Karpas-422 (cell line): ENCODE data around the gene DNAAF9. TPM values are rescaled to one million over a fixed set of nuclear protein-coding genes. Genes with fewer than 3 reads are reported as not detected.
"Not testable (repeated sequence)": the region's sequence is repeated elsewhere in the genome, so short reads cannot be mapped to it uniquely, and the experiment has no call there.

Experiments
- DNase-seq: peaks from one replicate; pipeline ENCODE4 v3.0.0-alpha.2; 2015
- H2AFZ ChIP-seq: fragments of 200-600 bp; sonication (generic); 2 replicates; pipeline ENCODE4 v1.6.1; 2014; ENCODE audit warnings: antibody characterized with exemption, low read length, mixed read lengths
- H3K27ac ChIP-seq: fragments of 200-600 bp; sonication (generic); 2 replicates; pipeline ENCODE4 v1.5.1; 2014; ENCODE audit warnings: mild to moderate bottlenecking, low read length, moderate library complexity
- H3K27me3 ChIP-seq: fragments of 200-600 bp; sonication (generic); 2 replicates; pipeline ENCODE4 v1.6.1; 2014; ENCODE audit warnings: low read length, mixed read lengths
- H3K36me3 ChIP-seq: fragments of 200-600 bp; sonication (generic); 2 replicates; pipeline ENCODE4 v1.6.1; 2014; ENCODE audit warnings: low read length, mixed read lengths; ENCODE audit not compliant: insufficient read depth
- H3K4me1 ChIP-seq: fragments of 200-600 bp; sonication (generic); 2 replicates; pipeline ENCODE4 v1.6.1; 2014; ENCODE audit warnings: mild to moderate bottlenecking, low read length, mixed read lengths
- H3K4me2 ChIP-seq: fragments of 200-600 bp; sonication (generic); 2 replicates; pipeline ENCODE4 v1.6.1; 2014; ENCODE audit warnings: low read length, low read depth, mild to moderate bottlenecking; ENCODE audit not compliant: poor library complexity, severe bottlenecking
- H3K4me3 ChIP-seq: fragments of 200-600 bp; sonication (generic); 2 replicates; pipeline ENCODE4 v1.5.1; 2014; ENCODE audit warnings: mild to moderate bottlenecking, antibody characterized with exemption, low read length, mixed read lengths
- H3K79me2 ChIP-seq: fragments of 200-600 bp; sonication (generic); 2 replicates; pipeline ENCODE4 v1.6.1; 2014; ENCODE audit warnings: mild to moderate bottlenecking, low read length, mixed read lengths
- H3K9ac ChIP-seq: fragments of 200-600 bp; sonication (generic); 2 replicates; pipeline ENCODE4 v1.6.0; 2014; ENCODE audit warnings: low read length
- H3K9me2 ChIP-seq: fragments of 200-600 bp; sonication (generic), shearing (Covaris generic); replicated peaks from 2 replicates; pipeline ENCODE4 v1.6.0; 2014; ENCODE audit warnings: mild to moderate bottlenecking, low read length, moderate library complexity; ENCODE audit not compliant: insufficient read depth
- H3K9me3 ChIP-seq: fragments of 300-700, 200-600 bp; sonication (generic); 2 replicates; pipeline ENCODE4 v1.6.1; 2014; ENCODE audit warnings: low read length, mixed read lengths
- H4K20me1 ChIP-seq: fragments of 200-600 bp; sonication (generic); 2 replicates; pipeline ENCODE4 v1.6.1; 2014; ENCODE audit warnings: mild to moderate bottlenecking, antibody characterized with exemption, low read length, low read depth; ENCODE audit not compliant: insufficient read depth
- total RNA-seq: library from RNA; depleted of rRNA; stranded (reverse); fragments of >200 nt; shearing (Covaris generic); gene quantifications from 2 replicates; pipeline ENCODE4 v1.2.3, GENCODE V29; 2014; ENCODE audit warnings: low replicate concordance

The DNAAF9 gene
- total RNA-seq, 1 experiment from 2014 or later, result not detected

DNA sequence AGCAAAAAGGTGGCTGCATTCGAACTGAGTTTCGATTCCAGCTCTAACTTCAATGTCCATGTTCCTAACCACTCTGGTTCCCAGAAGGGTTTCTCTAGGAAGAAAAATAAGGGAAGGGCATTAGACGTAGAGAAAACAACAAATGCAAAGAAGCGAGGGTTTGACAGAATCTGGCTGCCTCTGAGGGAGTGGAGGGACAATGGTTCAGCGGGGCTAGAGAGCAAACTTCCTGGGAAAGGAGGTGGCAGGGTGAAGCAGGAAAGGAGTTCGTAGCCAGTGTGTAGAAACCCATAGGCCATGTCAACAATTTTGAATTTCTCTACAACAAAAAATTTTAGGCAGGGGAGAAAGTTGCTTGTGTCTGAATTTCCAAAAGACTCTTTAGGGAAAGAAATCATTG, 14.5 kb upstream of the DNAAF9 start:
- Histone ChIP-seq H3K36me3 (no peaks in the 10 kb centered on the region), H2AFZ (no peak overlapping the region), H3K9me3 (no peaks in the 10 kb centered on the region), H3K9me2 (no peaks in the 10 kb centered on the region), H3K4me1 (no peaks in the 10 kb centered on the region), H3K27ac (no peak overlapping the region), H3K79me2 (no peaks in the 10 kb centered on the region), H3K9ac (no peak overlapping the region), H3K4me2 (no peak overlapping the region), H4K20me1 (no peaks in the 10 kb centered on the region), H3K27me3 (no peaks in the 10 kb centered on the region), H3K4me3 (no peak overlapping the region)
- DNase-seq, result no peak

DNA sequence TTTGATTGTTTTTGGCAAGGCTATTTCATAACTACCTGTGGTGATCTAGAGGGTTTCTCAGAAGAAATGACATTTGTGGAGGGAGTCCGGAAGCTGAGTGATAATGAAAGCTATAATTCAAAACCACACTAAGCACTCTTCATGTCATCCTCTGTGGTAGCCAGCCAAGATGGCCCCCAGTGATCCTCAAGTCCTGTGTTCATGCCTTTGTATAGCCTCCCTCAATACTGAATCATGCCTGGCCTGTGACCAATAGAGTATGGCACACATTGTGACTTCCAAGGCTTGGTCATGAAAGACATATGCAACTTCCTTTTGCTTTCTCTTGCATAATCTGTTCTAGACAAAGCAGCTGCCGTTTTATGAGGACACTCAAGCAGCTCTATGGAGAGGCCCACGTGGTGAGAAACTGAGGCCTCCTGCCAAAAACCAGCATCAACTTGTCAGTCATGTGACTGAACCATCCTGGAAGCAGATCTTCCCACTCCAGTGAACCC, 12.8 kb upstream of the DNAAF9 start:
- no peak overlapping the region for H3K27ac ChIP-seq

GRCh38 chr20:3418161-3418560, 10.7 kb upstream of the DNAAF9 start:
- DNase-seq, H3K27ac ChIP-seq, H3K4me3 ChIP-seq, H3K27me3 ChIP-seq, H3K9ac ChIP-seq, H3K4me1 ChIP-seq, H3K9me2 ChIP-seq, H3K79me2 ChIP-seq, H4K20me1 ChIP-seq, H3K9me3 ChIP-seq, H3K4me2 ChIP-seq, H3K36me3 ChIP-seq, H2AFZ ChIP-seq: not testable (repeated sequence)

More for the DNA sequence above, 12.8 kb upstream of the DNAAF9 start:
- Histone ChIP-seq H3K36me3 (no peaks in the 10 kb centered on the region), H3K4me2 (no peak overlapping the region), H2AFZ (peak overlapping the region; percentile 31; the same call in 1 of the 2 replicates), H3K9me2 (no peaks in the 10 kb centered on the region), H4K20me1 (no peaks in the 10 kb centered on the region), H3K79me2 (no peaks in the 10 kb centered on the region), H3K4me3 (no peak overlapping the region), H3K4me1 (no peaks in the 10 kb centered on the region), H3K9ac (no peak overlapping the region), H3K9me3 (no peaks in the 10 kb centered on the region), H3K27me3 (no peaks in the 10 kb centered on the region)
- DNase-seq, result no peak

- Histone ChIP-seq H3K9me3 (no peaks in the 10 kb centered on the region; the same call in 1 of the 2 replicates), H3K4me1 (no peaks in the 10 kb centered on the region), H2AFZ (no peak overlapping the region), H3K27ac (no peak overlapping the region), H4K20me1 (no peaks in the 10 kb centered on the region), H3K36me3 (no peaks in the 10 kb centered on the region), H3K9me2 (no peaks in the 10 kb centered on the region), H3K79me2 (no peaks in the 10 kb centered on the region), H3K9ac (no peak overlapping the region), H3K4me2 (no peak overlapping the region), H3K4me3 (no peak overlapping the region), H3K27me3 (no peaks in the 10 kb centered on the region; the same call in 1 of the 2 replicates)
- DNase-seq, result no peak
Observed at GRCh38 chr20:3414122-3414521, 6.7 kb upstream of the DNAAF9 start.

- H2AFZ ChIP-seq, result no peak overlapping the region
- H3K79me2 ChIP-seq, result no peaks in the 10 kb centered on the region
- no peaks in the 10 kb centered on the region; the same call in 1 of the 2 replicates for H3K9me3 ChIP-seq
- no peaks in the 10 kb centered on the region for H3K36me3 ChIP-seq
- H3K9ac ChIP-seq, result no peak overlapping the region
- H3K9me2 ChIP-seq, result no peaks in the 10 kb centered on the region
- no peak overlapping the region for H3K4me3 ChIP-seq
- H3K4me2 ChIP-seq, result no peak overlapping the region
- no peaks in the 10 kb centered on the region; the same call in 1 of the 2 replicates for H3K27me3 ChIP-seq
- H4K20me1 ChIP-seq, result no peaks in the 10 kb centered on the region
- no peak for DNase-seq
- H3K4me1 ChIP-seq, result no peaks in the 10 kb centered on the region
- H3K27ac ChIP-seq, result no peak overlapping the region
Observed at GRCh38 chr20:3413393-3413889, 6.0 kb upstream of the DNAAF9 start.

DNA sequence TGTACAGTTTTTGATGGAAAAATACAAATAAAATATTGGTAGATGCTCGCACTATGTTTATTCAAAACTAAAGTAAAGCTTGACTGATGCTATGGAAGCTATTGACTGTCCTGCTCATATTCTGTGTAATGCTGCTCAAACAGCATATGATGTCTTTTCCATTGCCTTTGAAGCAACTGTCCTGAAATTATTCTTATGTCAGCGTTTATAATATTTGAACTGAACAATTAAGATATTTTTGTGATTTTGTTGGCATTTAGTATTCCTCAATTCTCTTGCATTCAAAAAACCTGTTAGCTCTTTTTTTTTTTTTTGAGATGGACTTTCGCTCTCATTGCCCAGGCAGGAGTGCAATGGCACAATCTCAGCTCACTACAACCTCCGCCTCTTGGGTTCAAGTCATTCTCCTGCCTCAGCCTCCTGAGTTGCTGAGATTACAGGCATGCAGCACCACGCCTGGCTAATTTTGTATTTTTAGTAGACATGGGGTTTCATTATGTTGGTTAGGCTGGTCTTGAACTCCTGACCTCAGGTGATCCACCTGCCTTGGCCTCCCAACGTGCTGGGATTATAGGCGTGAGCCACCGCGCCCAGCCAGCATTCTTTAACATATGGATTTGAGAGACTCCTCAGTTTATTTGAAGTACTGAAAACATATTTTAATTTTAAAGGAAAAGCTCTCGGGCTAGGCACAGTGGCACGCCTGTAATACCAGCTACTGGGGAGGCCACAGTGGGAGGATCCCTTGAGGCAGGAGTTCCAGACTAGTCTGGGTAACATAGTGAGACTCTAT, 5.3 kb upstream of the DNAAF9 start:
- Histone ChIP-seq H4K20me1 (no peaks in the 10 kb centered on the region), H3K36me3 (no peaks in the 10 kb centered on the region), H3K9me2 (no peaks in the 10 kb centered on the region), H2AFZ (no peak overlapping the region), H3K79me2 (no peaks in the 10 kb centered on the region), H3K27ac (no peak overlapping the region), H3K4me2 (no peak overlapping the region), H3K4me1 (no peaks in the 10 kb centered on the region), H3K9me3 (no peaks in the 10 kb centered on the region; the same call in 1 of the 2 replicates), H3K27me3 (no peaks in the 10 kb centered on the region; the same call in 1 of the 2 replicates), H3K4me3 (no peak overlapping the region), H3K9ac (no peak overlapping the region)
- no peak for DNase-seq

GRCh38 chr20:3410464-3410863, 3.0 kb upstream of the DNAAF9 start:
- Histone ChIP-seq H3K9me2 (no peaks in the 10 kb centered on the region), H2AFZ (no peak overlapping the region), H3K36me3 (no peaks in the 10 kb centered on the region), H3K27ac (no peak overlapping the region), H3K9me3 (no peaks in the 10 kb centered on the region; the same call in 1 of the 2 replicates), H4K20me1 (no peaks in the 10 kb centered on the region), H3K27me3 (no peaks in the 10 kb centered on the region; the same call in 1 of the 2 replicates), H3K79me2 (no peaks in the 10 kb centered on the region), H3K9ac (no peak overlapping the region), H3K4me3 (no peak overlapping the region), H3K4me2 (no peak overlapping the region), H3K4me1 (no peaks in the 10 kb centered on the region)
- no peak for DNase-seq

DNA sequence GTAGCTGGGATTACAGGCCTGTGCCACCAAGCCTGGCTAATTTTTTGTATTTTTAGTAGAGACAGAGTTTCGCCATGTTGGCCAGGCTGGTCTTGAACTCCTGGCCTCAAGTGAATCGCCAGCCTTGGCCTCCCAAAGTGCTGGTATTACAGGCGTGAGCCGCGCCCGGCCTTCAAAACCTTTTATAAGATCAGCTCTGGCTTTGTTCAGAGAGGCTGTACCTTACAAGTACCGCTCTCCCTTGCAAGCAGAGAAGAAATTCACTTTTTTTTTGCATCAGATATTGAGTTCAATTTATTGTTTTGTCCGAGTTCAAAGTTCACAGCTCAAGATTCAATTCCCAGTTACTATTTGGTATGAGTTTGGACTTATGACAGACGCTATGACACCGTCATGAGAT, 1.9 kb upstream of the DNAAF9 start:
- Histone ChIP-seq H3K9me2 (no peaks in the 10 kb centered on the region), H4K20me1 (no peaks in the 10 kb centered on the region), H3K4me1 (no peaks in the 10 kb centered on the region), H3K27me3 (no peaks in the 10 kb centered on the region; the same call in 1 of the 2 replicates), H3K4me3 (no peak overlapping the region), H3K27ac (no peak overlapping the region), H3K9ac (no peak overlapping the region), H2AFZ (no peak overlapping the region), H3K9me3 (no peaks in the 10 kb centered on the region; the same call in 1 of the 2 replicates), H3K4me2 (no peak overlapping the region), H3K79me2 (no peaks in the 10 kb centered on the region), H3K36me3 (no peaks in the 10 kb centered on the region)
- DNase-seq, result no peak
